Ishikawa (cell line): ENCODE measurements around the gene ANO8.

ENCODE experiments used
- CEBPB ChIP-seq: IDR thresholded peaks from 2 replicates; pipeline ENCODE4 v1.6.1; 2012
- CREB1 ChIP-seq: IDR thresholded peaks from 2 replicates; pipeline ENCODE4 v1.6.1; 2012; ENCODE audit warnings: low read depth
- EGR1 ChIP-seq: IDR thresholded peaks from 2 replicates; pipeline ENCODE4 v1.6.1; 2012
- EP300 ChIP-seq: IDR thresholded peaks from 2 replicates; pipeline ENCODE4 v1.6.1; 2012; ENCODE audit warnings: borderline replicate concordance
- FOXM1 ChIP-seq: IDR thresholded peaks from 2 replicates; pipeline ENCODE4 v1.6.1; 2012; ENCODE audit warnings: low read depth, borderline replicate concordance
- RAD21 ChIP-seq: IDR thresholded peaks from 2 replicates; pipeline ENCODE4 v1.6.1; 2012; ENCODE audit warnings: low read depth
- TAF1 ChIP-seq: IDR thresholded peaks from 2 replicates; pipeline ENCODE4 v1.6.1; 2012; ENCODE audit warnings: low read depth, mild to moderate bottlenecking
- YY1 ChIP-seq: IDR thresholded peaks from 2 replicates; pipeline ENCODE4 v1.6.1; 2012; ENCODE audit warnings: low read depth
- TF ChIP-seq, protein P1 (sequence below): IDR thresholded peaks from 2 replicates; pipeline ENCODE4 v1.6.1; 2012
- TF ChIP-seq, protein P2 (sequence below): IDR thresholded peaks from 2 replicates; pipeline ENCODE4 v1.6.1; 2012
- TF ChIP-seq, protein P3 (sequence below): IDR thresholded peaks from 2 replicates; pipeline ENCODE4 v1.6.1; 2012; ENCODE audit warnings: low read depth, mild to moderate bottlenecking

DNA sequence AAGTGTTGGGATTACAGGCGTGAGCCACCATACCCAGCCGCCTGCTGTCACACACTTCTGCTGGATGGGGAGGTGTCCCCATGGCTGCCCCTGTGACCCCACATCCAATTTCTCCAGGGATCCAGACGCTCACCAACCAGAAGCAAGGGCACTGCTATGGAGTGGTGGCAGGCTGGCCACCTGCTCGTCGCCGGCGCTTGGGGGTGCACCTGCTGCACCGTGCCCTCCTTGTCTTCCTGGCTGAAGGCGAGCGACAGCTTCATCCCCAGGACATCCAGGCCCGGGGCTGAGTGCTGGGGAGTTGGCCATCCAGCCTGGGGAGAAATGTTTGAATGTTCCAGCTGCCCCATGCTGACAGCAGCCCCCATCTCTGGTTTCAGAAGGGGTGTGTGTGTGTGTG, 48.4 kb downstream of the ANO8 start:
- TF ChIP-seq, protein P1, sequence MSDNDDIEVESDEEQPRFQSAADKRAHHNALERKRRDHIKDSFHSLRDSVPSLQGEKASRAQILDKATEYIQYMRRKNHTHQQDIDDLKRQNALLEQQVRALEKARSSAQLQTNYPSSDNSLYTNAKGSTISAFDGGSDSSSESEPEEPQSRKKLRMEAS = no peak
- TF ChIP-seq EP300 (no peak), EGR1 (no peak), CREB1 (no peak), TAF1 (no peak), RAD21 (no peak), FOXM1 (no peak), YY1 (no peak), CEBPB (no peak)
- TF ChIP-seq, protein P2, sequence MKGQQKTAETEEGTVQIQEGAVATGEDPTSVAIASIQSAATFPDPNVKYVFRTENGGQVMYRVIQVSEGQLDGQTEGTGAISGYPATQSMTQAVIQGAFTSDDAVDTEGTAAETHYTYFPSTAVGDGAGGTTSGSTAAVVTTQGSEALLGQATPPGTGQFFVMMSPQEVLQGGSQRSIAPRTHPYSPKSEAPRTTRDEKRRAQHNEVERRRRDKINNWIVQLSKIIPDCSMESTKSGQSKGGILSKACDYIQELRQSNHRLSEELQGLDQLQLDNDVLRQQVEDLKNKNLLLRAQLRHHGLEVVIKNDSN = no peak
- TF ChIP-seq, protein P3, sequence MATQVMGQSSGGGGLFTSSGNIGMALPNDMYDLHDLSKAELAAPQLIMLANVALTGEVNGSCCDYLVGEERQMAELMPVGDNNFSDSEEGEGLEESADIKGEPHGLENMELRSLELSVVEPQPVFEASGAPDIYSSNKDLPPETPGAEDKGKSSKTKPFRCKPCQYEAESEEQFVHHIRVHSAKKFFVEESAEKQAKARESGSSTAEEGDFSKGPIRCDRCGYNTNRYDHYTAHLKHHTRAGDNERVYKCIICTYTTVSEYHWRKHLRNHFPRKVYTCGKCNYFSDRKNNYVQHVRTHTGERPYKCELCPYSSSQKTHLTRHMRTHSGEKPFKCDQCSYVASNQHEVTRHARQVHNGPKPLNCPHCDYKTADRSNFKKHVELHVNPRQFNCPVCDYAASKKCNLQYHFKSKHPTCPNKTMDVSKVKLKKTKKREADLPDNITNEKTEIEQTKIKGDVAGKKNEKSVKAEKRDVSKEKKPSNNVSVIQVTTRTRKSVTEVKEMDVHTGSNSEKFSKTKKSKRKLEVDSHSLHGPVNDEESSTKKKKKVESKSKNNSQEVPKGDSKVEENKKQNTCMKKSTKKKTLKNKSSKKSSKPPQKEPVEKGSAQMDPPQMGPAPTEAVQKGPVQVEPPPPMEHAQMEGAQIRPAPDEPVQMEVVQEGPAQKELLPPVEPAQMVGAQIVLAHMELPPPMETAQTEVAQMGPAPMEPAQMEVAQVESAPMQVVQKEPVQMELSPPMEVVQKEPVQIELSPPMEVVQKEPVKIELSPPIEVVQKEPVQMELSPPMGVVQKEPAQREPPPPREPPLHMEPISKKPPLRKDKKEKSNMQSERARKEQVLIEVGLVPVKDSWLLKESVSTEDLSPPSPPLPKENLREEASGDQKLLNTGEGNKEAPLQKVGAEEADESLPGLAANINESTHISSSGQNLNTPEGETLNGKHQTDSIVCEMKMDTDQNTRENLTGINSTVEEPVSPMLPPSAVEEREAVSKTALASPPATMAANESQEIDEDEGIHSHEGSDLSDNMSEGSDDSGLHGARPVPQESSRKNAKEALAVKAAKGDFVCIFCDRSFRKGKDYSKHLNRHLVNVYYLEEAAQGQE = no peak
